Measurements from ENCODE around the gene SCAF11. TPM values are rescaled to one million over a fixed set of nuclear protein-coding genes. Genes with fewer than 3 reads are reported as not detected.
"Not testable (repeated sequence)": the region's sequence is repeated elsewhere in the genome, so short reads cannot be mapped to it uniquely, and the experiment has no call there.

Gene SCAF11, protein sequence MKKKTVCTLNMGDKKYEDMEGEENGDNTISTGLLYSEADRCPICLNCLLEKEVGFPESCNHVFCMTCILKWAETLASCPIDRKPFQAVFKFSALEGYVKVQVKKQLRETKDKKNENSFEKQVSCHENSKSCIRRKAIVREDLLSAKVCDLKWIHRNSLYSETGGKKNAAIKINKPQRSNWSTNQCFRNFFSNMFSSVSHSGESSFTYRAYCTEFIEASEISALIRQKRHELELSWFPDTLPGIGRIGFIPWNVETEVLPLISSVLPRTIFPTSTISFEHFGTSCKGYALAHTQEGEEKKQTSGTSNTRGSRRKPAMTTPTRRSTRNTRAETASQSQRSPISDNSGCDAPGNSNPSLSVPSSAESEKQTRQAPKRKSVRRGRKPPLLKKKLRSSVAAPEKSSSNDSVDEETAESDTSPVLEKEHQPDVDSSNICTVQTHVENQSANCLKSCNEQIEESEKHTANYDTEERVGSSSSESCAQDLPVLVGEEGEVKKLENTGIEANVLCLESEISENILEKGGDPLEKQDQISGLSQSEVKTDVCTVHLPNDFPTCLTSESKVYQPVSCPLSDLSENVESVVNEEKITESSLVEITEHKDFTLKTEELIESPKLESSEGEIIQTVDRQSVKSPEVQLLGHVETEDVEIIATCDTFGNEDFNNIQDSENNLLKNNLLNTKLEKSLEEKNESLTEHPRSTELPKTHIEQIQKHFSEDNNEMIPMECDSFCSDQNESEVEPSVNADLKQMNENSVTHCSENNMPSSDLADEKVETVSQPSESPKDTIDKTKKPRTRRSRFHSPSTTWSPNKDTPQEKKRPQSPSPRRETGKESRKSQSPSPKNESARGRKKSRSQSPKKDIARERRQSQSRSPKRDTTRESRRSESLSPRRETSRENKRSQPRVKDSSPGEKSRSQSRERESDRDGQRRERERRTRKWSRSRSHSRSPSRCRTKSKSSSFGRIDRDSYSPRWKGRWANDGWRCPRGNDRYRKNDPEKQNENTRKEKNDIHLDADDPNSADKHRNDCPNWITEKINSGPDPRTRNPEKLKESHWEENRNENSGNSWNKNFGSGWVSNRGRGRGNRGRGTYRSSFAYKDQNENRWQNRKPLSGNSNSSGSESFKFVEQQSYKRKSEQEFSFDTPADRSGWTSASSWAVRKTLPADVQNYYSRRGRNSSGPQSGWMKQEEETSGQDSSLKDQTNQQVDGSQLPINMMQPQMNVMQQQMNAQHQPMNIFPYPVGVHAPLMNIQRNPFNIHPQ (N-terminal part only)
- polyA plus RNA-seq (2011; rRNA removed) (25.2 and 65.0 TPM in 2 replicates), polyA minus RNA-seq (2011; rRNA and poly(A)+ RNA removed) (41.6 and 42.2 TPM in 2 replicates)

- POLR2A ChIA-PET = interaction anchor here (0.6 kb wide), 1 partner anchor 502 kb away, joined by 6 read pairs; no protein-coding TSS in a partner anchor
- Histone ChIP-seq H3K36me3 (ENCODE audit: control insufficient read depth, insufficient read depth, low read length) (no peaks in the 10 kb centered on the region), H3K27me3 (ENCODE audit: control insufficient read depth, insufficient read depth, low read length) (no peaks in the 10 kb centered on the region), H3K4me3 (ENCODE audit: low read depth, low read length) (peak within 1 kb of the TSS; percentile 69)
- TF ChIP-seq, protein P1, sequence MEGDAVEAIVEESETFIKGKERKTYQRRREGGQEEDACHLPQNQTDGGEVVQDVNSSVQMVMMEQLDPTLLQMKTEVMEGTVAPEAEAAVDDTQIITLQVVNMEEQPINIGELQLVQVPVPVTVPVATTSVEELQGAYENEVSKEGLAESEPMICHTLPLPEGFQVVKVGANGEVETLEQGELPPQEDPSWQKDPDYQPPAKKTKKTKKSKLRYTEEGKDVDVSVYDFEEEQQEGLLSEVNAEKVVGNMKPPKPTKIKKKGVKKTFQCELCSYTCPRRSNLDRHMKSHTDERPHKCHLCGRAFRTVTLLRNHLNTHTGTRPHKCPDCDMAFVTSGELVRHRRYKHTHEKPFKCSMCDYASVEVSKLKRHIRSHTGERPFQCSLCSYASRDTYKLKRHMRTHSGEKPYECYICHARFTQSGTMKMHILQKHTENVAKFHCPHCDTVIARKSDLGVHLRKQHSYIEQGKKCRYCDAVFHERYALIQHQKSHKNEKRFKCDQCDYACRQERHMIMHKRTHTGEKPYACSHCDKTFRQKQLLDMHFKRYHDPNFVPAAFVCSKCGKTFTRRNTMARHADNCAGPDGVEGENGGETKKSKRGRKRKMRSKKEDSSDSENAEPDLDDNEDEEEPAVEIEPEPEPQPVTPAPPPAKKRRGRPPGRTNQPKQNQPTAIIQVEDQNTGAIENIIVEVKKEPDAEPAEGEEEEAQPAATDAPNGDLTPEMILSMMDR (IDR thresholded peaks at IDR 0.05; ENCODE audit: insufficient read depth, low read depth, low read length) = peak; percentile 97
- DNase-seq (ENCODE audit: low read depth) = peak; percentile 99
- CTCF ChIA-PET = interaction anchor here (0.6 to 3.0 kb wide), 14 partner anchors 12 to 316 kb away, joined by 3 to 15 read pairs (median 4); no protein-coding TSS in a partner anchor
Measured at GRCh38 chr12:45990468-45991283, at the start of gene SCAF11. Gene SCAF11, minus strand, starts transcription at chr12:45990574. Its CDS starts 26,407 bp downstream, at chr12:45964167.

- H3K36me3 ChIP-seq (ENCODE audit: control insufficient read depth, insufficient read depth, low read length); H3K4me3 ChIP-seq (ENCODE audit: low read depth, low read length); CTCF ChIA-PET; POLR2A ChIA-PET; H3K27me3 ChIP-seq (ENCODE audit: control insufficient read depth, insufficient read depth, low read length); DNase-seq (ENCODE audit: low read depth): not testable (repeated sequence)
Measured at GRCh38 chr12:46037066-46037465, 46.7 kb upstream of the SCAF11 start.

DNA sequence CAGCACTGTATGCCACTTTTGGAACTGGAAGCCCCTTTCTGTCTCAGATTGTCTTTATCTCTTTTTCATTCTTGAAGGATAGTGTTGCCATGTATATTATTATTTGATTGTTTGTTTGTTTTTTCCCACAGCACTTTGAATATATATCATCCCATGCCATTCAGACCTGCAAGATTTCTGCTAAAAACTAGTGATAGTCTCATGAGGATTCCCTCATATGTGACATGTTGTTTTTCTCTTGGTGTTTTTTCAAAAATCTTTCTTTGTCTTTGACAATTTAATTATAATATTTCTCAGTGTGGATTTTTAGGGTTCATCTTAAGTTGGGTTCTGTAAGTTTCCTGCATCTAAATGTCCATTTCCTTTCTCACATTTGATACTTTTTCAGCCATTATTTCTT, 36.8 kb upstream of the SCAF11 start:
- TF ChIP-seq, protein P1 (IDR thresholded peaks at IDR 0.05; ENCODE audit: insufficient read depth, low read depth, low read length) = no peak
- H3K36me3 ChIP-seq (ENCODE audit: control insufficient read depth, insufficient read depth, low read length) = no peaks in the 10 kb centered on the region
- ChIA-PET POLR2A (no interaction called here), CTCF (no interaction called here)
- no peak overlapping the region for H3K4me3 ChIP-seq (ENCODE audit: low read depth, low read length)
- peaks cover 4% of the 10 kb centered on the region; the same call in 1 of the 2 replicates for H3K27me3 ChIP-seq (ENCODE audit: control insufficient read depth, insufficient read depth, low read length)
- no peak for DNase-seq (ENCODE audit: low read depth)

- POLR2A ChIA-PET = no interaction called here
- TF ChIP-seq, protein P1 (IDR thresholded peaks at IDR 0.05; ENCODE audit: insufficient read depth, low read depth, low read length) = no peak
- DNase-seq (ENCODE audit: low read depth) = no peak
- CTCF ChIA-PET = no interaction called here
- Histone ChIP-seq H3K27me3 (ENCODE audit: control insufficient read depth, insufficient read depth, low read length) (peaks cover 3% of the 10 kb centered on the region; the same call in 1 of the 2 replicates), H3K36me3 (ENCODE audit: control insufficient read depth, insufficient read depth, low read length) (no peaks in the 10 kb centered on the region), H3K4me3 (ENCODE audit: low read depth, low read length) (no peak overlapping the region)
Measured at GRCh38 chr12:46024099-46024498, 33.7 kb upstream of the SCAF11 start.

- TF ChIP-seq, protein P1 (IDR thresholded peaks at IDR 0.05; ENCODE audit: insufficient read depth, low read depth, low read length) = no peak
- H3K4me3 ChIP-seq (ENCODE audit: low read depth, low read length) = no peak overlapping the region
- DNase-seq (ENCODE audit: low read depth) = no peak
- ChIA-PET POLR2A (no interaction called here), CTCF (no interaction called here)
- H3K27me3 ChIP-seq (ENCODE audit: control insufficient read depth, insufficient read depth, low read length) = peaks cover 3% of the 10 kb centered on the region; the same call in 1 of the 2 replicates
- no peaks in the 10 kb centered on the region for H3K36me3 ChIP-seq (ENCODE audit: control insufficient read depth, insufficient read depth, low read length)
Measured at GRCh38 chr12:46020768-46021167, 30.4 kb upstream of the SCAF11 start.

DNA sequence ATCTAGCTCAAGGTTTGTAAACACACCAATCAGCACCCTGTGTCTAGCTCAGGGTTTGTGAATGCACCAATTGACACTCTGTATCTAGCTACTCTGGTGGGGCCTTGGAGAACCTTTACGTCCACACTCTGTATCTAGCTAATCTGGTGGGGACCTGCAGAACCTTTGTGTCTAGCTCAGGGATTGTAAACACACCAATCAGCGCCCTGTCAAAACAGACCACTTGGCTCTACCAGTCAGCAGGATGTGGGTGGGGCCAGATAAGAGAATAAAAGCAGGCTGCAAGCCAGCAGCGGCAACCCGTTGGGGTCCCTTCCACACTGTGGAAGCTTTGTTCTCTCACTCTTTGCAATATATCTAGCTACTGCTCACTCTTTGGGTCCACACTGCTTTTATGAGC, 28.3 kb upstream of the SCAF11 start:
- CTCF ChIA-PET; POLR2A ChIA-PET; H3K4me3 ChIP-seq (ENCODE audit: low read depth, low read length); H3K27me3 ChIP-seq (ENCODE audit: control insufficient read depth, insufficient read depth, low read length); H3K36me3 ChIP-seq (ENCODE audit: control insufficient read depth, insufficient read depth, low read length); DNase-seq (ENCODE audit: low read depth): not testable (repeated sequence)

DNA sequence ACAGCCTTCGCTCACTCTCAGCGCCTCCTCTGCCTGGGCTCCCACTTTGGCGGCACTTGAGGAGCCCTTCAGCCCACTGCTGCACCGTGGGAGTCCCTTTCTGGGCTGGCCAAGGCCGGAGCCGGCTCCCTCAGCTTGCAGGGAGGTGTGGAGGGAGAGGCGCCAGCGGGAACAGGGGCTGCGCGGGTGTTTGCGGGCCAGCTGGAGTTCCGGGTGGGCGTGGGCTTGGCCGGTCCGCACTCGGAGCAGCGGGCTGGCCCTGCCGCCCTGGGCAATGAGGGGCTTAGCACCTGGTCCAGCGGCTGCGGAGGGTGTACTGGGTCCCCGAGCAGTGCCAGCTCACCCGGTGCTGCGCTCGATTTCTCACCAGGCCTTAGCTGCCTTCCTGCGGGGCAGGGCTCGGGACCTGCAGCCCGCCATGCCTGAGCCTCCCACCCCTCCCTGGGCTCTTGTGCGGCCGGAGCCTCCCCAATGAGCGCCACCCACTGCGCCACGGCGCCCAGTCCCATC, 27.5 kb upstream of the SCAF11 start:
- DNase-seq (ENCODE audit: low read depth); H3K36me3 ChIP-seq (ENCODE audit: control insufficient read depth, insufficient read depth, low read length); POLR2A ChIA-PET; CTCF ChIA-PET; H3K27me3 ChIP-seq (ENCODE audit: control insufficient read depth, insufficient read depth, low read length); H3K4me3 ChIP-seq (ENCODE audit: low read depth, low read length): not testable (repeated sequence)
